GM12878 (cell line): ENCODE data around the gene GABRP. TPM values are rescaled to one million over a fixed set of nuclear protein-coding genes. Genes with fewer than 3 reads are reported as not detected.

ENCODE experiments used
- ATAC-seq: fragments of 200-7000 bp; cut with Tn5 transposase; 3 replicates; pipeline ENCODE4 v1.9.1; 2020; ENCODE audit warnings: mild to moderate bottlenecking, moderate library complexity
- BruUV-seq: library from RNA; stranded (reverse); fragments of 400-500 nt; replicated peaks from 2 replicates; lab custom pipeline; 2021; lab: Mats Ljungman, UMichigan
- CTCF ChIA-PET: fragments of 300-600 bp; sonication (Branson Sonifier 250); formaldehyde crosslinking; extraction: SDS; loops from one replicate; lab custom pipeline; 2021; ENCODE audit warnings: inconsistent platforms; lab: Yijun Ruan, JAX
- POLR2A ChIA-PET: fragments of 350-600 bp; formaldehyde crosslinking; extraction: SDS; loops from one replicate; lab custom pipeline; 2021; ENCODE audit warnings: inconsistent platforms; lab: Charles Lee
- RAD21 ChIA-PET: fragments of 300-600 bp; sonication (Branson Sonifier 250); formaldehyde crosslinking; loops from one replicate; lab custom pipeline; 2023; ENCODE audit warnings: antibody characterized with exemption; ENCODE audit not compliant: unreplicated experiment; lab: Charles Lee
- SMC1A ChIA-PET: fragments of 300-600 bp; sonication (Branson Sonifier 250); formaldehyde crosslinking; loops from one replicate; lab custom pipeline; 2023; ENCODE audit not compliant: unreplicated experiment, uncharacterized antibody; lab: Charles Lee
- DNase-seq: peaks from one replicate; pipeline ENCODE4 v3.0.0-alpha.2; 2011; ENCODE audit warnings: low read depth, low spot score
- FAIRE-seq: peaks from 3 replicates; lab custom pipeline; 2011; peaks lifted over from hg19 to GRCh38; lab: Jason Lieb, UNC
- H2AFZ ChIP-seq: 2 replicates; pipeline ENCODE4 v1.6.0; 2011; ENCODE audit warnings: low read depth, low read length, control low read depth; ENCODE audit not compliant: control insufficient read depth
- H3K27ac ChIP-seq: 2 replicates; pipeline ENCODE4 v1.5.1; 2011; ENCODE audit warnings: control low read depth; ENCODE audit not compliant: control insufficient read depth, insufficient read depth
- H3K27me3 ChIP-seq, 2 experiments: replicated peaks in 1 of 2; 2 replicates each; pipeline versions ENCODE4 v1.6.0 to v1.6.1; 2011; ENCODE audit warnings: low read length in 1 of 2; ENCODE audit not compliant: control insufficient read depth in 2 of 2, insufficient read depth in 2 of 2
- H3K36me3 ChIP-seq, 2 experiments: 2 replicates each; pipeline ENCODE4 v1.5.1; 2011; ENCODE audit warnings: low read length in 1 of 2; ENCODE audit not compliant: control insufficient read depth in 2 of 2, insufficient read depth in 2 of 2
- H3K4me1 ChIP-seq: 2 replicates; pipeline ENCODE4 v1.6.1; 2011; ENCODE audit warnings: mild to moderate bottlenecking, low read length, moderate library complexity, mixed read lengths; ENCODE audit not compliant: control insufficient read depth, insufficient read depth
- H3K4me2 ChIP-seq: 2 replicates; pipeline ENCODE4 v1.6.0; 2011; ENCODE audit warnings: control low read depth; ENCODE audit not compliant: control insufficient read depth, insufficient read depth
- H3K4me3 ChIP-seq: fragments of 200-600 bp; sonication (generic); 2 replicates; pipeline ENCODE4 v1.5.1; 2016
- H3K79me2 ChIP-seq: 2 replicates; pipeline ENCODE4 v1.6.0; 2011; ENCODE audit warnings: low read length; ENCODE audit not compliant: control insufficient read depth, insufficient read depth
- H3K9ac ChIP-seq: 2 replicates; pipeline ENCODE4 v1.8.0; 2011; ENCODE audit warnings: low read length, control low read depth, mixed read lengths; ENCODE audit not compliant: control insufficient read depth, insufficient read depth
- H3K9me3 ChIP-seq: replicated peaks from 3 replicates; pipeline ENCODE4 v1.5.1; 2011; ENCODE audit warnings: mild to moderate bottlenecking, low read length; ENCODE audit not compliant: control insufficient read depth, insufficient read depth
- H4K20me1 ChIP-seq: 2 replicates; pipeline ENCODE4 v1.6.0; 2011; ENCODE audit not compliant: control insufficient read depth, insufficient read depth
- BACH1 ChIP-seq: fragments of 450-650 bp; IDR thresholded peaks from 2 replicates; pipeline ENCODE4 v1.6.1; 2017; ENCODE audit warnings: mild to moderate bottlenecking, borderline replicate concordance
- BCL11A ChIP-seq: IDR thresholded peaks from 2 replicates; pipeline ENCODE4 v1.6.1; 2011; ENCODE audit warnings: low read depth, low read length
- GATAD2B ChIP-seq: fragments of 450-650 bp; conservative IDR thresholded peaks from 2 replicates; pipeline ENCODE4 v1.6.1; 2017; ENCODE audit warnings: low read depth, mild to moderate bottlenecking, moderate library complexity
- REST ChIP-seq: IDR thresholded peaks from 2 replicates; pipeline ENCODE4 v1.6.1; 2012; ENCODE audit warnings: mild to moderate bottlenecking, low read depth, low read length
- TCF3 ChIP-seq: IDR thresholded peaks from 2 replicates; pipeline ENCODE4 v1.6.1; 2012; ENCODE audit warnings: low read depth, mild to moderate bottlenecking, low read length, borderline replicate concordance; ENCODE audit not compliant: insufficient read depth
- YY1 ChIP-seq: IDR thresholded peaks from 2 replicates; pipeline ENCODE4 v1.6.1; 2011; ENCODE audit warnings: low read depth, mild to moderate bottlenecking, low read length
- WGBS: methylation state at CpG from one replicate; pipeline ENCODE4 v1.1.6; 2016; ENCODE audit warnings: low lambda C conversion rate; ENCODE audit not compliant: insufficient replicate concordance, insufficient coverage; ENCODE audit errors: missing lambda C conversion rate; 5-methylcytosine and 5-hydroxymethylcytosine counted together
- in situ Hi-C: fragments of 300-500 bp; cut with MboI; formaldehyde crosslinking; loops from 9 replicates; pipeline ENCODE4 v1.14.3; 2018; ENCODE audit warnings: mixed read lengths
- intact Hi-C: fragments of 100-400 bp; cut with micrococcal nuclease; formaldehyde crosslinking; loops from one replicate; pipeline ENCODE4 v1.14.2; 2022; ENCODE audit not compliant: unreplicated experiment
- polyA plus RNA-seq, 11 experiments: library from polyadenylated mRNA; depleted of rRNA in 4 of 11; unstranded in 6 of 11; stranded (reverse) in 5 of 11; fragments of >200 nt; fragmentation: Nextera tagmentation in 4 of 11; fragmentation: Illumina TruSeq in 1 of 11; extraction: Ambion mirVana in 4 of 11; extraction: Trizol in 1 of 11; gene quantifications; 1 replicate in 1 of 11; 2 replicates in 10 of 11; pipeline versions ENCODE4 v1.2.1 to v1.2.3, GENCODE V29; 2011 to 2016; ENCODE audit warnings: inconsistent platforms in 2 of 11, missing spikeins in 2 of 11, low read depth in 1 of 11
- total RNA-seq, 4 experiments: library from RNA; depleted of rRNA in 3 of 4; stranded (reverse); fragments of >200 nt in 3 of 4; fragmentation: Illumina TruSeq in 1 of 4; extraction: Trizol in 1 of 4; gene quantifications; 2 replicates each; pipeline versions ENCODE4 v1.2.1 to v1.2.3, GENCODE V29; 2013 to 2021

GABRP gene
- total and polyA plus RNA-seq, 10 of the 15 experiments (the other 5 are each of a cell fraction or from before 2014, with no cell fraction given), result 0.04 TPM; not detected in 9

- no TSS peak for BruUV-seq
- no peak overlapping the region for H3K4me2 ChIP-seq
- no peak for DNase-seq
- no peaks in the 10 kb centered on the region for H4K20me1 ChIP-seq
- peaks cover 0 to 2% of the 10 kb centered on the region in 2 experiments; a peak in 2 of 4 replicates for H3K27me3 ChIP-seq
- no peaks in the 10 kb centered on the region for H3K36me3 ChIP-seq
- CTCF ChIA-PET, result interaction anchor here (1.3 kb wide), 1 partner anchor 42 kb away, joined by 3 read pairs; no protein-coding TSS in a partner anchor
- H2AFZ ChIP-seq, result no peak overlapping the region
- no peak for FAIRE-seq
- ATAC-seq, result no peak
- H3K79me2 ChIP-seq, result no peaks in the 10 kb centered on the region
- POLR2A ChIA-PET, result no interaction called here
- intact Hi-C loops, result no loop called here
- RAD21 ChIA-PET, result no interaction called here
- H3K4me1 ChIP-seq, result no peaks in the 10 kb centered on the region
- TF ChIP-seq BCL11A, result no peak
- no peak for TF ChIP-seq YY1
- no peak for TF ChIP-seq TCF3
- no peak for TF ChIP-seq GATAD2B
- no peak for TF ChIP-seq BACH1
- TF ChIP-seq REST, result no peak
- SMC1A ChIA-PET, result no interaction called here
- H3K9me3 ChIP-seq, result no peaks in the 10 kb centered on the region
- no peak overlapping the region for H3K4me3 ChIP-seq
- no peak overlapping the region for H3K27ac ChIP-seq
- 20% methylated on average over 3 of the region's 3 CpGs for WGBS
- in situ Hi-C loops, result no loop called here
- H3K9ac ChIP-seq, result no peak overlapping the region
These were observed 1.9 kb downstream of the GABRP start for GRCh38 chr5:170785416-170785815.
